ENCODE results near the gene AGPAT4.
"Not testable (repeated sequence)": the region's sequence is repeated elsewhere in the genome, so short reads cannot be mapped to it uniquely, and the experiment has no call there.

The AGPAT4 gene

DNA sequence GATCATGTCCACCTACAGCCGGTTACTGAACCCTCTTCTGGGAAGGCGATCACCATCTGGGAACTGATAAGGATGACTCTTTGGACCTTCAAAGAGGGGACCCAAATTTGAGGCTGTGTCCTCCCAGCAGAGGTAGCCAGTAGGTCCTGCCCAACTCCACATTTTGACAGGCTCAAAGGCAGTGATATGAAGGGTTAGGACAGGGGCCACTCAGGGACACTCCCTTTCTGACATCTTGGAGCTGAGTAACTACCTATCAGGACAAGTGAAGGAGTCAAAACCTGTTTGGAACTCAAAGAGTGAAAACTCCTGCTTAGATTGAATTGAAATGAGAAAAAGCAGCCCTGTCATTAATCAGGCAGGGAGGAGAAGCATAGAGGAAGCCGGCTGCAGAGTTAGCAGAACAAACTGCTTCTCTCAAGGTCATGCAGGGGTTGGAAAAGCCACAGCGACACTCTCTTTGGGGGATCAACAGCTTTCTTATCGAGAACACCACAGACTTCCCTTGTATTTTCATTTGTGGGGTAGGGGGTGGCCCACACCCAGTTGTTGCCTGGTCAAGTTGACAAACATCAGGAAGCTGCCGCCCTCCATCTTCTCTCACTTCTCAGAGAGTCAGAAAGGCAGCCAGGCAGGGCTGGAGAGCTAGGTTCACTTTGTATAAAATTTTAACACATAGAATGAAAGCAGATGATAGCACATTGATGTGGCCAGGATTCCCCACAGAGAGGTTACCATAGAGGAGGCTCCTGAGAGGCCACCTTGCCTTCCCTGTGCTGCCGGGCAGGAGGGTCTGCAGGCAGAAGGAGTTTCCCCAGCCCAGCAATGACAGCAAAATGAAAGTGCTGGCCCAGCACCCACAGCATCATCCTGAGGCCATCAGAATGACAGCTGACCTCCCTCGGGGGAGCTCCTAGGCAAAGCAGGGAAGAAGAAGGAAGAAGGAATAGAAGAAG, 47.6 kb downstream of the AGPAT4 start:
- peak; percentile 48 for DNase-seq

DNA sequence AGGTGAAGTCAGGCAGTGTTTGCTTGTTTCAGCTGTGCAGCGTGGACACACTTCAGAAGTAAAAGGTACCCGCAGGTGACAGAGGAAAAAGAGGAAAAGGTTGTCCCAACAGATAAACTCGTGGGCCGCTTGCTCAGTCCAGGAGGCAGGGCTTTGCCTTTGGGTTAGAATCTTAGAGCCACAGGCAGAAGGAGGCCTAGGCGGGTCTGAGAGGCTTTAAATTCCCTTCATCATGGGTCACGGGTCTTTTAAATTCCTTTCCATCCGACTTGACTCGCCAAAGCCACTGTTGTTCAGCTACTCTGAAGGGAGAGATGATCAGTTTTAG, 48.2 kb downstream of the AGPAT4 start:
- no peak for DNase-seq

DNA sequence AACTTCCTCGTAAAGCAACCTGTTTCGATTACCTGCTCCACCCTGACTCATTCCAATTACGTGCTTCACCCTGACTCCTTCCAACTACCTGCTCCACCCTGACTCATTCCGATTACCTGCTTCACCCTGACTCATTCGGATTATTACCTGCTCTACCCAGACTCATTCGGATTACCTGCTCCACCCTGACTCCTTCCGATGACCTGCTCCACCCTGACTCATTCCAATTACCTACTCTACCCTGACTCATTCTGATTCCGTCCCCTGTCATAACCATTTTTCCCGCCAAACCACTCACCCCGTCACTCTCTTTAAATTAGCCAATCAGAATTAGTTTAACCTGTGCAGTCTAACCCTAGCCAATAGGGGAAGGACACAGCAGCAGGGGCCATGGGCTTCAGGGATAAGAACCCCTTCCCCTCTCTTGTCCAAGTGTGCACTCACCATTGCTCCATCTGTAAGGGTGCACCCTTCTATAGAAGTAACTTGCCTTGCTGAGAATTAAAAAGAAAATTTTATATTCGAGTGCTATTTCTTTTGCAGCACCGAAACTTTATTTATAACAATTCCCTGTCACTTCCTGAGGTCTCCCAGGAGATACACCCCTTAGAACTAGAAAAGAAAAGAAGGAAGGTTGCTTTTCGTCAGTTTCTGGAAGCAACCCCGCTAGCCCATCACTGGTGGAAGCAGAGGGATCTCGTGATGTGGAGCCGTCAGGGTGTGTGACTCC, 48.7 kb downstream of the AGPAT4 start:
- DNase-seq, result not testable (repeated sequence)

DNA sequence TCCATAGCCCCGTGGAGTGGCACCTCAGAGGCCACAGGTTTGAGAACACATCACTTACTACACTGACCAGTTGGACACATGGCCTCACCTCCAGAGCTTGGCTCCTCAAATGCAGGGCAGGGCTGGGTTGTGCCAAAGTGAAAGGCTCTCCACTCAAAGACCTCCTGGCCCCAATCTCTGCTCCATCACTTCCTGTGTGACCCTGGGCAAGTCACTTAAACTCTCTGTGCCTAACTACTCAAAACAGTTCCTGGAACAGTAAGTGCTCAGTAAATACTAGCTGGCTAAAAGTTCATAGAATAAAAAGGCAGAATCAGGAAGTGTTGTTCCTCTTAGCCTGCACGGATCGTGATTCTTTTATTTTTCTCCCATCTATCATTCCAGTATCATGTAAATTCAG, 50.2 kb downstream of the AGPAT4 start:
- DNase-seq, result no peak

DNA sequence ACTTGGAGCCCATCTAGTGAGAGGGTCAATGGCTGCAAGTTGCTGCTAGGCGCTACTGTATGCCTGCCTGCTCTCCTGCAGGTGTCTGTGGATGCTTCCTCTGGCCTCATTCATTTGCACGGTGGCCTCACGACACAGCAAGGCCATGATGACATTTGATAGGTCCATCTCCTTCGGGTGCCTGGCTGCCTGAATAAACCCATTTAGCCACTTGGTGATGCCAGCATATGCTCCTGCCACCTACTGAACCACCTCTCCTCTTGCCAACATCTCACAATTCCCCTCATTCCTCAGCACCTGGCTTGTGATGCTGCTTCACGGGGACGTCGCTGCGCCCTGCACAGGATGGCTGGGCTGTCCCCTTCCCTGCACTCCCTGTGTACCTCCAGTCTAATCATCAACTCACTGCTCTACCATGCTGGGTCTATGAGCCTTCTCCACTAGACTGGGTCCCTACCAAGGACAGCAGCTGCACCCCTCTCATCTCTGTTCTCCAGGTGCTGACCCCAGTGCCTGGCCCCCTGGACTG, 51.1 kb downstream of the AGPAT4 start:
- no peak for DNase-seq

DNA sequence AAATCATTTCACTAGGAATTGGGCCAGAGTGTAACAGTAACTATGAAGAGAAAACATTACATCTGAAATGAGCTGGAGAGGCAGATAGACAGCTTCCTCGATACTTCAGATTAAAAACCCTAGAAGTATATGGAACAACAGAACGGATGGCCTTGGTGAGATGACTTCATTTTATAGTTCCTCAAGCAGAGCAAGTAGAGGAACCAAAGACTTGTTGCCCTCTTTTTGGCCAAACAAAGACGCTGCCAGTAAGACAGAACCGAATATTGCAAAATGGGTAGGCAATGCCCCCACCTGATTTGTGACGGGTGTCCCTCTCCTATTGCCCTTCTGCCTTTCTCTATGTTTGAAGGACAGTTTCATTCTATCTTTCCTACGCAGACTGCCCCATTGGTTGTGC, 53.5 kb downstream of the AGPAT4 start:
- peak; percentile 37 for DNase-seq

DNA sequence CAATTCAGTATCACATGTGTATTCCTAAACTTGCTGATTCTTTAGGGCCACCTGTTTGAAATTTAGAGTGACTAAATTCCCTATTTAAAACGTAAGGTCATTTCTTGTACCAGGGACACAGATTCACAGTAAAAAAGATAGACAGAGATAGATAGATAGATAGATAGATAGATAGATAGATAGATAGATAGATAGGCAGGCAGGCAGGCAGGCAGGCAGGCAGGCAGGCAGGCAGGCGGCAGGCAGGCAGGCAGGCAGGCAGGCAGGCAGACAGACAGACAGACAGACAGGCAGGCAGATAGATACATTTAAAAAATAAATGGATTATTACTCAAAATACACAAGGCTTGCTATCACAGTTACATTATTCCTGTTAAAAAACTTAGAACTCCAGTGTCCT, 54.2 kb downstream of the AGPAT4 start:
- DNase-seq, result no peak

DNA sequence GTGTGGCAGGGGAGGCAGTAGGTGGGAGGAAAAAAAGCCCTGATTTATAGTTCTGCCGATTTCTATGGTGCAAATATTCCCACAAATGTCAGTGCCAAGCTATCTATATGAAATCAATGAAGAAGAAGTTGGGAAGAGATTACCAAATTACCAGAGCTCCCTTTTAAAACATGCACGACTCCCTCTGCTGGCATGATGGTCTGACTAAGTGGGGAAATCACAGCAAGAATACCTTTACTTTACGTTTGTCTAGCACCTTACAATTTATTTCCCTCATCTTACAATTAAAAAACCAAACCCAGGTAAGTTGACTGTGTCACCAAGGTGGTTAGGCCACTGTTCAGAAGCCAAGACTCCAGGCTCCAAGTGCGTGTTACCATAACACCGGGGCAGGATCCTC, 55.6 kb downstream of the AGPAT4 start:
- DNase-seq, result no peak

DNA sequence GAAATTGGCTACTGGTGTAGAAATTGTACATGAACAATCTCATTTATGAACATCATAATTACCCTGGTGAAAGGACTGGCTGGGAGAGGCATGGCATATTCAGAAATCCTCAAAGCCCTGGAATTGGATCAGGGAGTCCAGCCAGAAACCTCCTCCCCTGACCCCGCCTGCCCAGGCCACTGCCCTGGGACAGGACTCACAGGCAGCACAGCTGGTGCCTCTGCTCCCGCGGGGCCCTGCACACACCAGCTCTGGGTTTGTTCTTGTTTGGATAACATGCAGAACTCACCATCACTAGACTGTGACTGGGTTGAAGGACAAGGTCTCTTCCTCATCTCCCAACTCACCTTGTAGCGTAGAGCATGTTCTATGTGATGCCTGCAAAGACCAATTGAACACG, 56.2 kb downstream of the AGPAT4 start:
- DNase-seq, result no peak

DNA sequence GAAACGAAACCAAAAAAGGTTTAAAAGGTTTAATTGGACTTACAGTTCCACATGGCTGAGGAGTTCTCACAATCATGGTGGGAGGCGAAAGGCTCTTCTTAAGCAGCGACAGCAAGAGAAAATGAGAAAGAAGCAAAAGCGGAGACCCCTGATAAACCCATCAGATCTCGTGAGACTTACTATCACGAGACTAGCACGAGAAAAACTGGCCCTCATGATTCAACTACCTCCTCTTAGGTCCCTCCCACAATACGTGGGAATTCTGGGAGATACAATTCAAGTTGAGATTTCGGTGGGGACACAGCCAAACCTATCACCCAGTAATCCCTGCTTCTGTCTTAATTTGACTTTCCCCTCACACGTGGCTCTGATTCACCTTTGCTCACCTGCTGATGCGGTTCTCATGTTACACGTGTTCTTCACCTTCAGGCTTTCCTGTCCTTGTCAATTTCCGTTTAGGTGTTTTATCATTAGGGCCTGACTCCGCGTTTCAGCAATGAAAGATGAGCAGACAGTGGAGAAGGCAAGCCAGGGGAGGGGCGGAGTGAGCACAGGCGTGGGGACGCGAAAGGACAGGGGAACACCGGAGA, 57.1 kb downstream of the AGPAT4 start:
- DNase-seq, result no peak

DNA sequence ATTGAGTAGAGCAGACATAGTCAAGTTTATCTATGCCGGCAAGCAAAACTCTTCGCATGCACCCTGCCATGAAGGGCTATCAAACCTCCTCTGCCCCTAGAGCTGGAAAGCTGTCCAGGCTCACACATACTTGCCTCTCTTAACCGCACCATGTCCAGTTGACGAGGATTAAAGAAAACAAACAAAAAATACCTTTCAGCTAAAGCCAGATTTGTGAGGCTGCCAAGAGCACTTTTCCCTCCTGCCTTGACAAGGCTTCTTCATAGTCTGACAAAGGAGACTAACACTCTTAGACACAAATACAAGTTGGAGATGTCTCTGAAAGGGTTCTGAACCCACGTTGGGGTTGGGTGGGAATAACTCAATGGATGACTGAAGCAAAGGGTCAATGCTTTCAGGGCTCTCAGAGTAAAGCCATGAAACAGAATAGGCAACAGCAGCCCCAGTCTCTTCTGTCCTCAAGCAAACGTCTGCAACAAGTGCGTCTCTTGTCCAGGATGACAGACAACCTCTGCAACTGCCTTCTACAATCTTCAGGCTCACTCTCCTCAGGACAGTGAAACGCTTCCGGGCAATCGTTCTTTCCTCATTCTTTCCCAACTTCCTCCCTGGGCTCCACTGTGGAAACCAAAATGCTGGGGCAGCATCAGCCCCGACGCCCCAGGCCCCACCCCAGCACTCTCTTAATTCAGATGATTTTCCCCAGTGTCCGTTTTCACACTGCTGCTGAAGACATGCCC, 57.8 kb downstream of the AGPAT4 start:
- DNase-seq, result no peak

DNA sequence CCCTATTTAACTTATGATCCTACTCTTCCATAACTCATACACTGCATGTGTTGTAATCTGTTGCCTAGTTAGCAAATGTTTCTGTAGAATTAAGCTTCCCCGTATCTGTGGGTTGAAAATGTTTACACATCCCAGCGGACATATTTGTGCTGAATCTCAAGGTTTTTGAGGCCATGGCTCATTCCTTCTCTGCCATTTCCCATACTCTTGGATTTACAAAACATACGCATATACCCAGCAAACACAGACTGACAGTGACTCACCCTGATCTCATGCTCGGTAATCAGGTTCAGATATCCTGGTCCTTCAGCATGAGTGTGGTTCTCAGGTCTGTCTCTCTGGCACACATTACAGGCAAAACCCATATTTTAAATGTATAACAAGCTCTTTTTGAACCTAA, 58.7 kb downstream of the AGPAT4 start:
- peak; percentile 80 for DNase-seq

DNA sequence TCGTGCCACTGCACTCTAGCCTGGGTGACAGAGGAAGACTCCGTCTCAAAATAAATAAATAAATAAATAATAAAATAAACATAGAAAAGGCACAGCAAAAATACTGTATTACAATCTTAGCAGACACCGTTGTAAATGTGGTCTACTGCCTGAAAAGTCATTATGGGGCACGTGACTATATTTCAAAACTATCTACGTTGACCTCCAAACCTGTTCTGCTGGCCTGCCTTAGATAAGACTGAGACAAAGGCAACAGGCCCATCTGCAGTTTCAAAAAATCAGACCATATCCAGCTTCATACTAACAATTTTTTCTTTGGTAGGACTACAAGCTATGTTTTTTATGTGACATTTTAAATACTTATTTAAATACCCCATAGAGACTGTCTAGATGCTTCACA, 59.1 kb downstream of the AGPAT4 start:
- DNase-seq, result no peak

DNA sequence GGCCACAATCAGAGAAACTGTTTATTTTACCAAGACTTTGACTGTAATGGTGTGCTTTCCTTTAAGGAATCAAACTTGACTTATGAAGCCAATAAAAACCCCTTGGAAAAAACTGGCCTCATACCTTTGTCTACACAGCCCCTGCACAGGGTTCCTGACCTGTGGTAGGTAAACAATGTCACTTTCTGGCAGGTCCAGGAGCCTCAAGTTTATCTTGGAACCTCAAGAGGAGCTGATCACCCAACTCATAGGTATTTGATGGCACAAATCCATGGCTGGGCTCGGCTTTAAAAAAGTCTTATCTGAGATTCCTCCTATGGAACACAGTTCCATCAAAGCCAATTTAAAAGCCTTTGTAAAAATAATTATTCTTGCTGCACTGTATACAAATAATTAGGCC, 61.0 kb downstream of the AGPAT4 start:
- DNase-seq, result no peak

DNA sequence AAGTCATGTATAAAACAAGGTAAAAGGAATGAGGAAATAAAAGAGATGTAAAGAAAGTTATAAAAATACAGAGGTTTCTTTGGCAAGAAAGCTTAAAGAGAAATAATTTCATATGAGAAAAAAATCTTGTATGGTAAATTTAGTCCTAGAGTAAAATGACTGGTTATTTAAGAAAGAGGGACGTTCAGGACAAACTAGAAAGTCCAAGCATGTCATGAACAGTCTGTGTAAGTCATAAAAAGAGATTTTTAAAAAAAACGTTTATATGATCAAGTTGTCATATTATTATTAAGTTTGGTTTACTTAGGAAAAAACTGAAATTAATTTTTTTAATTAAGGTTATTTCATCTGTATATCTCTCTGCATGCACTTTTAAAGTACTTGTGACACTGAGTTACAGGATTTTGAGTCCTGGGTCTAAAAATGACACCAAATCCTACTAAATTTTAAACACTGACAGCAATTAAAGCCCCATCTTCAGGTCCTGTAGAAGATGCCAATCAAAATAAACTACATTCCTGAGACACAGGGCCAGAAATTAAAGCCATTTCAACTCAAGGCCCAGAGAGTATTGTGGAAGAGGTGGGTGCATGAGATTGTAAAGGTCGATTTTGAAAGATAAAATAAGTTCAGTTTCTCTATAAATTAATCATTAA, 62.4 kb downstream of the AGPAT4 start:
- no peak for DNase-seq

DNA sequence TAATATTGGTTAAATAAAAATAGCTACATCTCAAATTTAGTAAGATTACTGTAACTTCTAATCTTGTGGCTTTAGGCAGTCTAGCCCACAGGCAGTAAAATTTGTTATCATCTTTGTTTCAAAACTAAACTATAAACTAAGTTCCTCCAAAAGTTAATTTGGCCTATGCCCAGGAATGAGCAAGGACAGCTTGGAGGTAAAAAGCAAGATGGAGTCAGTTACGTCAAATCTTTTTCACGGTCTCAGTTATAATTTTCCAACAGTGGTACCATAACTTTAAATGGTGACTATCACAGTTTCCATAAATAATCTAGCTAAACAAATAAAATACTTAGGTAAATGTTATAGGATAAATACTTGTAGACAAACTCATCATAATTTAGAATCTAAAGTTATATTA, 63.0 kb downstream of the AGPAT4 start:
- DNase-seq, result no peak

DNA sequence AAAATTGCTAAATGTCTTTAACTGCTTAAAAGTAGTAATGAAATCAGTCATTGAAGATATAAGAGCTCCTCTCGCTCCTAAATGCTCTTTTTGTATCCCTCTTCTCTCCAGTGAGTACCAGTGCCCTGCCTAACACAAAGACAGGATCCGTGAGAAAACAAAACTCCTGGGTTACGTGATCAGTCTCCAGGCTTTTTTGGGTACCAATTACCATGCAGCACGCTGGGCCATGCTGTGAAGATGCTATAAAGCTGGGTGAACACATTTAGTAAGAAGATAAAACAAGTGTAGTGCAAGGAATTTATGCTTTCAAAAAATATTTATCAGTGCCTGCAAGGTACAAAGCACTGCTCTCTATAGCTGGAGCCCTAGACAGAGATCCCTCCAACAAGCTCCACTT, 66.7 kb downstream of the AGPAT4 start:
- DNase-seq, result no peak

DNA sequence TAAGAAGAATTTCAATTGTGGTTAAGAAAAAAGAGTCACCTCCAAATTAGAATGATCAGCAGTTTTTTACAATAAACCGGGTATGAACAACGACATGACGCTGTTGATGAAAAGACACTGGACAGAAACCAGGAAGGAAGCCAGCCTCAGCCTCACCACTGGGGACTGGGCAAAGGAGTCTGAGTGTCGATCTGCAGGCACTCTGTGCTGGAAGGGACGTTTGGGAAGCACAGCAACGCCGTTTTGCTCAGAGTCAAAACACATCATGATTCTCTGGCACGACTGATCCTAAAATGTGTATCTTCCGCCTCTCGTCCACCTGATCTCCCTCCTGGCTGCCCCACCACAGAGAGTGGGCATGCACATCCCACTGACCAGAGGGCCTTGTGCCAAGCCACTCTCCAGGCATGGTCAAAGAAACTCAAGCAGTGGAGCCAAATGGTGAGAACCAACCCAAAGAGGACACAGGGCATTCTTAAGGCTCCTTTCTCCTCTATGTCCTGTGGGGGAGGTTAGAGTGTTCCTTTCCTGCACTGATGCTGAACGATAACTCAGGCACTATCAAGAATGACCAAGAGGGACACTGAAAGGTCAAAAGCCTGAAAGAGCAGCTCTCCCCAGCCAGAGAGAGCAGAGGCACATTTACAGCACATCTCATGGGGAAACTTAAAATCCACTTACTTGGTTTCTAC, 68.8 kb downstream of the AGPAT4 start:
- no peak for DNase-seq

DNA sequence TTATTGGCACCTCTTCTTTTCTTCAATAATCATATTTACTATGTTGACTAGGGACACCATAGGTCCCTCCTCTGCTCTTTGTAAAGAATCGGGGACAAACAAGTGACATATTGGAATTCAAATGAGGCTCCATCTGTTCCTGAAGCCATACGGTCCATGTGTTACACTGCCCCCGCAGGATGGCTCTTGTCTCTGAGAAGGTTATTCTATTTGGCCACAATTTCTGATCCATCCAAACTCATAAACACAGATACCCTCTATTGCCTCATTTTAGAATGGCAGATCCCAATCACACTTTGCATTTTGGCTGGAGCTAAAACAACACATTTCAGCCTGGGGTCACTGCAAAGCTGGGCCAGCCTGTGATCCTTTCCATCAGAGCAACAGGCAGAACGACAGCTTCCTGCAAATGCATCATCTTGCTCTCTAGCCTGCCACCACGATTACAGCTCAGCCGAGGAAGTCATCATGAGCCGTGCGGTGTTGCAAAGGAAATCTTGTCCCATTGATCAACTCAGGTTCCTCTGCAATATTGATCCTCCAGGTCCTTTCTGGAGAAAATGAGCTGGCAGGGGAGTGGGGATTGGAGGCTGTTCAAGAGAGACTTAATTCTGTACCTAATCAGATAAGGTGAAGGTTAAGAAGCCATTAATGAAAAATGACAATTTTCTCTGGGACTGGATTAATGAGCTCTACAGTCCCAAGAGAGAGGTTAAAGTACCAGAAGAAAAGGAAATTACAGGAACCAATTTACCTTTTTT, 73.1 kb downstream of the AGPAT4 start:
- peak; percentile 45 for DNase-seq

DNA sequence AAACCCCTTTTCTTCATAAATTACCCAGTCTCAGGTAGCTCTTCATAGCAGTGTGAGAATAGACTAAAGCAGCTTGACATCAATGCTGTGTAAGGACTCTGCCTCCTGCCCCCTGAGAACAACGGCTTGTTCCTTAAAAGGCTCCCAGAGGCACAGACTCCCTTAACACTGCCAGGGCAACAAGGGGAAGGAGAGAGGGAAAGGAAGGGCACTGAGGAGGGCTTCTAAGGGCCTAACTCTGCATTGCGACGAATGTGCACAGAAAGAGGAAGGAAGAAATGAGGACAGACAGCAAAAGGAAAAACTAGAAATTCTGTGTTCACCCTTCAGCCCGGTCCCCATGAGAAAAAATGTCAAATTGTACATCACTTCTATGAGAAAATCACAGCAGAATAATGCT, 74.0 kb downstream of the AGPAT4 start:
- peak; percentile 36 for DNase-seq
